AG20443 (cell line): ENCODE results near the gene RPS3A.
"Not testable (repeated sequence)": the region's sequence is repeated elsewhere in the genome, so short reads cannot be mapped to it uniquely, and the experiment has no call there.

Source experiments
- DNase-seq: peaks from one replicate; pipeline ENCODE4 v3.0.0; 2012; ENCODE audit warnings: low spot score, mixed read lengths

Gene RPS3A

DNA sequence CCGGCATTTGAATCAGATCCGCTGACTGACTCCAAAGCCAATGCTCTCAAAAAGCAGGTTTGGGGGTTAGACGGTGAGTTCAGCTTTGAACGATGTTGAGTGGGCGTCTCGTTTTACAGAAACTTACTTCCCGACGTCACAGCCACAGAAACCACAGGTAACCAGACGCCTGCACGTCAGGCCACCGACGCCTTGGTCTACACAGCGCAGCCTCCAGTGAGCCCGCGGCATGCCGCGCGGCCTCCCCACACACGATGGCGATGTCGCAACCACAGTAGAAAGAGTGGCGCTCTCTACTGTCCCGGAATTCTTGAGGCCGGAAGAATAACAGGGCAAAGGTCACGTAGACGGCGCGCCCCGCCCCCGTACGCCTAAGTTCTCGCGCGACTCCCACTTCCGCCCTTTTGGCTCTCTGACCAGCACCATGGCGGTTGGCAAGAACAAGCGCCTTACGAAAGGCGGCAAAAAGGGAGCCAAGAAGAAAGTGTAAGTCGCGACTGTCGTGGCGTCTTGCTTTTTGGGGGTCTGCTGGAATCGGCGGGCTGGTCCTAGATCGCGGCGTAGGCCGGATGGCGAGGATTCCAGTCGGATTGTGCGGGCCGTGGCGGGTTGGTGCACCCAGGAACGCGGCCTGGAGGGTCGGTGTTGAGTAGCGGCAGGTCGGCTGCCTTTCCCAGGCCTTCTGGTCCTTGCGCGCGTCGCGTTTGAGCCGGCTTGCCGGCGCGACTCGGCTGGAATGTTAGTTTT, at the start of gene RPS3A:
Gene RPS3A, plus strand, starts transcription at position 400 of the 747 bp plus-strand sequence. Its CDS starts 25 bp downstream, at position 425.
- DNase-seq = peak; percentile 96

DNA sequence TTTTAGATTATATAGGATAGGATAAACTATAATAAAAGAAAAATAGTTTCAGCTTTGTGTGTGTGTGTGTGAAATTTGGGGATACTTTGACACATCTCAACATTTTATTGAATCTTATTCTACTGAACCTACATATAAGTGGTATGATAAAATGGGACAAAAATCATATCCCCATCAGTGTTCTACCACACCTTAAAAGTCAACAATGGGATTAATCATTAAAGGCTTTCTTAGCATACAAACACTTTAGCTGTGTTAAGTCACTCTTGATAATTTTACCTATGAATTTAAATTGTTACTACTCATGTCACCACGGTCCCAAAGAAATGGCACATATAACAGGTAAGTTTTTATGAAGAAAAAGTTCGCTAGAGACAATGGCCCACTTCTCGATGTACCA, 46.6 kb upstream of the RPS3A start:
- DNase-seq = no peak

DNA sequence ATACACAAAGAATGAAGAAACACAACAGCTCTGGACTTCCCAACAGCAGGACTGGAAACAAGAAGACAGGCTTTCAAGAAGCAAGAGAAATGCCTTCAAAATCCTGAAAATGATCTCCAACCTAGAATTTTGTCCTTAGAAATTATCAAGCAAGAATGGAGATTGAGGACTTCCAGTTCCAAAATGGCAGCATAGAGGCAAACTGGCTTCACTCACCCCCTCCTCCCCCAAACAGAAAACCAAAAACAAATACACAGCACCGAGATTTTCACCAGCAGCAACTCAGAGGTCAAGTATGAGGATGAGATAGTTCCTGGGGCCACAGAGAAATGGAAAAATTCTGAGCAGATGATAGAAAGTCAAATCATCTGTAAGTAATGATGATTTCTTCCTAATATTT, 43.9 kb upstream of the RPS3A start:
- DNase-seq = no peak

DNA sequence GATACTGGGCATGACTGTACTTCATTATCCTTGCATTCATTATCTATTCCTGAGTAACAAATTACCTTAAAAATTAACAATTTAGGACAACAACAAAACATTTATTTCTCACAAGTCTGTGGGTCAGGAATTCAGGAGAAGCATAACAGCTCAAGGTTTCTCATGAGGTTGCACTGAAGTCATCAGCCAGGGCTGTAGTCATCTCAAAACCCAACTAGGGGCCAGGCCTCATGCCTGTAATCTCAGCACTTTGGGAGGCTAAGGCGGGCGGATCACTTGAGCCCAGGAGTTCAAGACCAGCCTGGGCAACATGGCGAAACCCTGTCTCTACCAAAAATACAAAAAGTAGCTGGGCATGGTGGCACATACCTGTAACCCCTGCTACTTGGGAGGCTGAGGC, 36.3 kb upstream of the RPS3A start:
- DNase-seq = not testable (repeated sequence)

DNA sequence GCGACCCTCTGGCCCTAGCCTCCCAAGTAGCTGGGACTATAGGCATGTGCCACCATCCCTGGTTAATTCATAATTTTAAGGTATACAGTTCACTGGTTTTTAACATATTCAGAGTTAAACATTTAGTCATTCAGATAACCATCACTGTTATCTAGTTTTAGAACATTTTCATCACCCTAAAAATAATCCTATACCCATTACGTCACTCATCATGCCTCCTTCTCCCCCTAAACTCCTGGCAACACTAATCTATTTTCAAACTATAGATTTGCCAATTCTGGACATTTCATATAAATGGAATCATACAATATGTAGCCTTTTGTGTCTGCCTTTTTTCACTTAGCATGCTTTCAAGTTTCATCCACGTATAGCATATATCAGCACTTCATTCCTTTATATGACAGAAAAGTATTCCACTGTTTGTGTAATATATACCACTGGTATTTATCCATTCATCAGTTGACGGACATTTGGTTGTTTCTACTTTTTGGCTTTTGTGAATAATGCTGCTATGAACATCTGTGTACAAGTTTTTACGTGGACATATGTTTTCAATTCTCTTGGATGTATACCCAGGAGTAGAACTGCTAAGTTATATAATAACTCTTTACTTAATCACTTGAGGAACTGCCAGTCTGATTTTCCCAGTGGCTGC, 32.0 kb upstream of the RPS3A start:
- DNase-seq = no peak

DNA sequence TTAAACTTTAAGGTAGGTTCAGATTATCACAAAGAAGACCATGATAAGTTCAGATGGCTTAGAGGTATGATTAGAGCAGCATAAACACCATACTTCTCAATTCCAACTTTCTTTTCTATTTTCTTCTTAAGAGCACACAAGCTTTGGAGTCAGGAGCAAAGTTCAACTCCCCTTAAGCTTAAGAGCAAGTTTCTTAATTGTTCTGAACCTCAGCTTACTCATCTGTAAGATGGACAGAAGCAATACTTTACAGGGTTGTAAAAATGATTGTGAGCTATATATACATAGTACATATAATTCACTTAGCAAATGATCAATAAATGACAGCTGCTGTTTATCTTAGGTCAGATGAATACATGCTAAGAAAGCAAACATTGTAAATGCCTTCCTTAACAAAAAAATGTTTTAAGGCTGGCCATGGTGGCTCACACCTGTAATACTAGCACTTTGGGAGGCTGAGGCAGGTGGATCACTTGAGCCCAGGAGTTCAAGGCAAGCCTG, 25.0 kb upstream of the RPS3A start:
- no peak for DNase-seq

DNA sequence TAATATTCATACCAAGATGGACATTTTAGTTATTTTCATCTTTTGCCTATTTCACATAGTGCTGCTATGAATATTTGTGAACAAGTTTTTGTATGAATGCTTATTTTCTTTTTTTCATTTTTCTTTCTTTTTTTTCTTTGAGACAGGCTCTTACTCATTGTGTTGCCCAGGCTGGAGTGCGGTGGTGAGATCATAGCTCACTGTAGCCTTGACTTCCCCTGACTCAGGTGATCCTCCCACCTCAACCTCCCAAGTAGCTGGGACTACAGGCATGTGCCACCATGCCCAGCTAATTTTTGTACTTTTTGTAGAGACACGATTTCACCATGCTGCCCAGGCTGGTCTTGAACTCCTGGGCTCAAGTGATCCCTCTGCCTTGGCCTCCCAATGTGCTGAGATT, 21.4 kb upstream of the RPS3A start:
- not testable (repeated sequence) for DNase-seq

DNA sequence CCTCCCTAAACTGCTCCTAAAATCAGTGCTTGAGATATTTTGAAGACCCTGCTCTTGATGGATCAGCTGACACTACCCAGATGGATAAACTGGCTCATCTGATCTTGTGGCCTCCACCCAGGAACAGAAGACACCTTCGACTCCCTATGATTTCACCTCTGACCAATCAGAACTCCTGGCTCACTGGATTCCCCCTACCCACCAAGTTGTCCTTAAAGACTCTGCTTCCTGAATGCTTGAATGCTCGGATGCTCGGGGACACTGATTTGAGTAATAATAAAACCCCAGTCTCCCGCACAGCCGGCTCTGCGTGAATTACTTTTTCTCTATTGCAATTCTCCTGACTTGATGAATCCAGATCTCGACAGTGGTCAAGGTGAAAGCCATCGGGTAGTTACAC, 12.0 kb upstream of the RPS3A start:
- no peak for DNase-seq

DNA sequence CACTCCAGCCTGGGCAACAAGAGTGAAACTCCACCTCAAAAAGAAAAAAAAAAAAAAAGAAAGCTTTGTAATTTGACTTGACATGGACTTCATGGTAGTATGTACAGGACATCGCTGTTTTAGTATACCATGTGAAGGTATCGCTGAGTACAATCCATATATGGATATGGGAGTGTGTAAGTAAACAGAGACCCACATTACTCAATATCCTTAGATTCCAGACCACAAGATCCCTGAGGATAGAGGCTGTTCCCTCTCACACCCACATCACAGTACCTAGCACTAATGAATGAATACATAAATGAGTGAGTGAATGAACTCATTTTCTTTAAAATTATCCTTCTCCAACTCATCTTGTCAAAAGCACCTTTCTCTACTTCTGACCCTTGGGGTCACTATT, 8.4 kb upstream of the RPS3A start:
- no peak for DNase-seq

DNA sequence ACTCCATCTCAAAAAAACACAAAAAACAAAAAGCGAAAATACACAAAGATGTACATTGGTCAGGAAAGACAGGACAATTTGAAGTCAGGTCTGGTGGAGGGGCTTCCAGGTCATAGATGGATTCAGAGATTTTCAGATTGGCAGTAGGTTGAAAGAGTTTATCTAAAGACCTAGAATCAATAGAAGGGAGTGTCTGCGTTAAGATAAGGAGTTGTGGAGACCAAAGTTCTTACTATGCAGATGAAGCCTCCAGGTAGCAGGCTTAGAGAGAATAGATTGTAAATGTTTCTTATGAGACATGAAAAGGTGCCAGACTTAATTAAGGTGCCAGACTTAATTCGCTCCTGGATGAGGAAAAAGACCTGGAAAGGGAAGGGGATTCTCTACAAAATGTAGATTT, 6.9 kb upstream of the RPS3A start:
- no peak for DNase-seq

DNA sequence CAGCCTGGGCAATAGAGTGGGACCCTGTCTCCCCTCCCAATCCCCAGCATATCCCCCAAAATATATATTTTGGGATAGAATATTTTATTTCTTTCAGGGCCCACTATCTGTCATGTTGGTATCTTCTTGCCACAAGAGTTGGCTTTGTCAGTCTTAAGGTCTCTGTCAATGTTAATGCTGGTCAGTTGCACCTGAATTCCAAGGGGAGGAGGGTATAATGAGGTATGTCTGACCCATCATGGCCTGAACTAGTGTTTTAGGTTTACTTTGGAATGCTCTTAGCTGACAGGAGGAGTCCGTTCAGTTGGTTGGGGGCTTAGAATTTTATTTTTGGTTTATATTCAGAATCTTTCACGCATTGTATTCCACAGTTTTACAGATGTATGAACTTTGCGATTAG, 6.2 kb upstream of the RPS3A start:
- DNase-seq = no peak

DNA sequence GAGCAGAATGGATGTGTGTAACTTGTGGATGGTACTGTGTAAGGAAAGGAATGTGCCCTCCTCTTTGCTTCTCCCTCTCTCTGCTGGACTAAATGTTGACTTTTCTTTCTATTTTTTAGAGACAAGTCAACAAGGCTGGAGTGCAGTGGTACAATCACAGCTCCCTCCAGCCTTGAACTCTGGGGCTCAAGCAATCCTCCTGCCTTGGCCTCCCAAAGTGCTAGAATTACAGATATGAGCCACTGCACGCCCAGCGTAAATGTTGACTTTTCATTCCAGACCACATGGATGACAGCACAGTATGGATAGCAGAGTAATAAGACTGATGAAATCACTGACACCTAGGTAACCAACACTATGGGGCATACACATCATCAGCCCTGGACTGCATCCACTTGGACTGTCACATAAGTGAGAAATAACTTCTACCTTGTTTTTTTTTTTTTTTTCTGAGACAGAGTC, 5.1 kb upstream of the RPS3A start:
- no peak for DNase-seq

DNA sequence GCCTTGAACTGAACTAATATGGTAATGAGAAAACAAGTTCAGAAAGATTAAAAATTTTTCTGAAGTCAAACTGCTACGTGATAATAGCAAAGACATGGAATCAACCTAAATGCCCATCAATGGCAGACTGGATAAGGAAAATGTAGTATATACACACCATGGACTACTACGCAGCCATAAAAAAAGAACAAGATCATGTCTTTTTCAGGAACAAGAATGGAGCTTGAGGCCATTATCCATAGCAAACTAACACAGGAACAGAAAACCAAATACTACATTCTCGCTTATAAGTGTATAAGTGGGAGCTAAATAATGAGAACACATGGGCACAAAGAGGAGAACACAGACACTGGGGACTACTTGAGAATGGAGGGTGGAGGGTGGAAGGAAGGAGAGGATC, 4.3 kb upstream of the RPS3A start:
- DNase-seq = no peak

DNA sequence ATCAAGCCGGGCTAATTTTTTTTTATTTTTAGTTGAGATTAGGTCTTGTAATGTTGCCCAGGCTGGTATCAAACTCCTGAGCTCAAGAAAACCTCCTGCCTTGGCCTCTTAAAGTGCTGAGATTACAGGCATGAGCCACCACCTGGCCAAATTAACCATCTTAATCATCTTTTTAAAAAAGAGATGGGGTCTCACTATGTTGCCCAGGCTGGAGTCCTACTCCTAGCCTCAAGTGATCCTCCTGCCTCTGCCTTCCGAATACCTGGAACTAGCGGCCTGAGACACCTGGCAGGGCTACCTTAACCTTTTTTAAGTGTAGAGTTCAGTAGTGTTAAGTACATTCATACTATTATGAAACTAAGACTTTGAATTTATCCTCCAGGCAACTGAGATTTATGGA, 1.7 kb upstream of the RPS3A start:
- no peak for DNase-seq

DNA sequence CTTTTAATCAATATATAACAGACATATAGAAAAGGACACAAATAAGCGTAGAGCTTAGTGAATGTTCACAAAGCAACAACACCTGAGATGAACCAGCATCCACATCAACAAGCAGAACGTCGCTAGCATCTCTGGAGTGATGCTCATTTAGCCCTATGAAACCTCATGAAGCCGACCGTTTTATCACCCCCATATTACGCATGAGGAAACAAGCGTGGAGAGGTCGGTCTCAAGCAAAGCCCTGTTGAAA, 524 bp upstream of the RPS3A start:
- no peak for DNase-seq

DNA sequence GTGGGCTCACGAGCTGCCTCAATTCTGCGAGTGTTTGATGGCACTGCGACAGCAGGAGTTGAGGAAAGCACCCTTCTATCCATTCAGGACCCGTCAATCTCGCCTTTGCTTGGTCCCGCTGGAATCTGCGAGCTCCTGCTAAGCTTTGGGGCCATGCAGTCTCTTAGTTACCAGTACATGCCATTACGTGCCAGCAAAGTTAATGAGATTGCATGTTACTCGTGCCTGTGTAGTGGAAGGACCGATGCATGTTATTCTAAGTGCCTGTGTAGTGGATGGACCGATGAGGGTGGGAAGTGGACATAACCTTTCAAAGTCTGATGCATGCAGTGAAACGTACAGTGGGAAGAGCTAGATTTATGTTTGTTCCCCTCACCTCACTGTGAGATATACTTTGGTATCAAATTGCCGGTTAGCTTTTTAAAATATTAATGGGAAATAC, 569 bp downstream of the RPS3A start:
- peak; percentile 48 for DNase-seq

DNA sequence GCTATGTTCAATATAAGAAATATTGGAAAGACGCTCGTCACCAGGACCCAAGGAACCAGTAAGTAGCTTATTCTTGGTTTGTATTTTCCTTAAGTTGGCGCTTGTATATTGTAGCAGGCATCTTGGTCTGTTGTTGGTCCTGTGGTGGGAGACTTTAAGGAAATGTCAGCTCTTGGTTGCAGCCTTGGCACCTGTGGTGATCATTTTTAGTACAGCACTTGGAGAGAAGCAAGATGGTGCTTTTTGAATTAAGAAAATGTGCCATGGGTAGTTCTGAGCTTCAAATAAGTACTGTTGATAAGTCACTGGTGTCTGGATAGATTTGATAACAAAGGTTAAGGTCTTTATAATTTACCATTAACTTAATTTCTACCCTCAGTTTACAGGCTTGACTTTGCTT, 1.1 kb downstream of the RPS3A start:
- no peak for DNase-seq

DNA sequence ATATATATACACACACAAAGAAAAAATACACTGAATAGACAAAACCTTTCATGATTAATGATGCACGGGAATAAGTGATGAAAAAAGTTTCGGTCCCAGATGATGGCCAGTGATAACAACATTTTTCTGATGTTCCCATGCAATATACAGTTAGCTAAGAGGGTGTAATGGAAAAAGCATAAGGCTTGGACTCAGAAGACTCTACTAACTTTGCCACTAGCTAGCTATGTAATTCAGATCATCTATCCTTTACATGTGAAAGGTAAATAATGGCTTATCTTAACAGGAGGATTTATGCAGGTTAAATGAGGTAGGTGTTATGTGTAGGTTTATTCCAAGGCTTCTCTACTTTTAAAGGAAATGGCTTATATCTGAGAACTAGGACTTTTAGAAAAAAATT, 4.3 kb downstream of the RPS3A start:
- no peak for DNase-seq

DNA sequence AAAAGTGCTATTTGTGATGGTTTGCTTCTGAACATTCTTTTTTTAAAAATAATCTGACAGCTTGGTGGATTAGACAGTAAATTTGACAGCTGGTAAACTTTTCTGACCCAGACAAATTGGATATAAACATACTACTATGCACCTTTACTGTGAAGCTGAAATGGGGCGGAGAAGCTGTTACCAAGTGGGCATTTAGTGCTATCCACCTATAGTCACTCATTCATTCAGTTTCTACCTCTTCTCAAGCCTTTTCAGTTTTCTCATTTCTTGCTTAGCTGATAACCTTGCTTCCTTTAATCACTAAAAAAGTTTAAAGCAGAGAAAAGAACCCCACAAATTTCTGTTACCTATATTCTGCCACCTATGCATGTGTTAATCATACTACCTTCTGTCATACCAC, 5.2 kb downstream of the RPS3A start:
- DNase-seq = no peak

DNA sequence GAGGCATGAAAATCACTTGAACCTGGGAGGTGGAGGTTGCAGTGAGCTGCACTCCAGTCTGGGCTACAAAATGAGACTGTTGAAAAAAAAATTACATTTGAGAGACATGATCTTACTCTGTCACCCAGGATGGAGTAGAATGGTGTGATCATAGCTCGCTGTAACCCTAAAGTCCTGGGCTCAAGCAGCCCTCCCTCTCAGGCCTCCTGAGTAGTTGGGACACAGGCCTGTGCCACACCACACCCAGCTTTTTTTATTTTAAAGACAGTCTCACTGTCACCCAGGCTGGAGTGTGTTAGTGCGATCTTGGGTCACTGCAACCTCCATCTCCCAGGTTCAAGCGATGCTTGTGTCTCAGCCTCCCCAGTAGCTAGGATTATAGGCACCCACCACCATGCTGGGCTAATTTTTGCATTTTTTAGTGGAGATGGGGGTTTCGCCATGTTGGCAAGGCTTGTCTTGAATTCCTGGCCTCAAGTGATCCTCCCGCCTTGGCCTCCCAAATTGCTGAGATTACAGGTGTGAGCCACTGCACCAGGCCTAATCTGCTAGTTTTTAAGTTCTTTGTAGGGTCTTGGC, 6.1 kb downstream of the RPS3A start:
- DNase-seq = no peak

DNA sequence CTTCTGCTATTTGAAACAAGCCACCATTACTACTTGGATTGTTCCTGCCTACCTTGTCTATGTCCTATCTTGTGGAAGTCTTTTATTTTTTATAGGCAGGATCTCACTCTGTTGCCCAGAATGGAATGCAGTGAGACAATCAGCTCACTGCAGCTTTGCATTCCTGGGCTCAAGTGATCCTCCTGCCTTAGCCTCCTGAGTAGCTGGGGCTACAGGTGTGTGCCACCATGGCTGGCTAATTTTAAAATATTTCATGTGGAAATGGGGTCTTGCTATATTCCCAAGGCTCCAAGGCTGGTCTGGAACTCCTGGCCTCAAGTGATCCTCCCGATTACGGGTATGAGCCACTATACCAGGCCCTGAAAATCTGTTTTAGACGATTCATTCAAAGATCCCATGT, 7.6 kb downstream of the RPS3A start:
- DNase-seq = no peak

DNA sequence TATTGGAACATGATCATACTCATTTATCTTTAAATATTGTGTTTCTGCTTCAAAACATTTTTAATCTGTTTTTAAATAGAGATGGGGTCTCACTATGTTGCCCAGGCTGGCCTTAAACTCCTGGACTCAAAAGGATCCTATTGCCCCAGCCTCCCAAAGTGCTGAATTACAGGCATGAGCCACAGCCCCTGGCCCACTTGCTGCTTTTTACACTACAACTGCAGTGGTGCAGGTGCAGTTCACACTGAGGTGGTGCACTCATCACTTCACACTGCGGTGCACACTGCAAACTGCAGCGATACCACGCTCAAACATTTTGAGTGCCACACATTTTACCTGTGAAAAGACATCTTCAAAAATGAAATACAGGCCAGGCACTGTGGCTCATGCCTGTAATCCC, 10.8 kb downstream of the RPS3A start:
- no peak for DNase-seq

DNA sequence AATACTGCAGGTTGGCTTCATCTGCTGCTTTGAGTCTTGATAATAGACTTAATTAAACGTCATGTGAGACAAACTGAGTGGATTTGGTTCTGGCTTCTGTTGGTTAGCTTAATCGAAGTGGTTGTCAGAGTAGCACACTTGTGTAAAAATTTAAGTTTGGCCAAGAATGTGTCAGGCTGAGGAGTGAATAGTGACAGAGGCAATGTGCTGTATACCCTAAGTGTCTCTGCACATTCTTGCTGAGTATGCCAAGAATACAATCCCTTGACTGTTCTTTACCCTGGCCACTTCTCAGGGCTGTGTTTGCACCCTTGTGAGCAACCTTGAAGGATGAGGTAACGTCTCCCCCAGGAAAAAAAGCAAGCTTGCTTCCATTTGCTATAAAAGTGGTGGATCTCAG, 14.9 kb downstream of the RPS3A start:
- DNase-seq = no peak

DNA sequence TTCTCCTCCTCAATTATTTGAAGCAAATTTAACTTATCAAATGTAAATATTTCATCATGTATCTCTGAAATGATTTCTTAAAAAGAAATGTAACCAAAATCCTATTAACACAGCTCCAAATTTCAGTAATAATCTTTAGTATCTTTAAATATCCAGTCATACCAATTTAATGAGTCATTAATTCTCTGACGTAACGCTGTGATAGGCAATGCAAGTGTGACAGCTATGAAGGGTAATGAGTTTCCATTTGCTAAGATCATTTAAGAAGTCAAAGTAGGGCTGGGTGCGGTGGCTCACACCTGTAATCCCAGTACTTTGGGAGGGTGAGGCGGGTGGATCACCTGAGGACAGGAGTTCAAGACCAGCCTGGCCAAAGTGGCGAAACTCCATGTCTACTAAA, 15.6 kb downstream of the RPS3A start:
- DNase-seq = no peak
